ENCODE results near the gene CAPN7.

CAPN7 gene

DNA sequence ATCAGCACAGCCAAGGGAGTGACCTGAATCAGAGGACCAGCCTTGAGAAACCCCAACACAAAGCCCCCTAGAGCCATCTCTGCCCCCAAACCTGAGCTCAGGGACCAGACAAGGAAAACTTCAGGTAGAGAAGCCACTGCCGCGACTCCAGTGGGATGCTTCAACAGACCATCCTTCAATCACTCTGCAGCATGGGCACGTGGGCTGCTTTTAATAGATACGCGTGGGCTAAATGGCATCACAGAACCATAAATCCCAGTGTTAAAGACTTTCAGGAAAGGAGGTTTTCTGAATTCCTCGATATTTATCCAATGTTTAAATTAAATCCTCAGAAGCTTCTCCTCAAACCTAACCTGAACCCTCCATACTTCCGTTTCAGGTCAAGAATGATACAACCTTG is 95.7 kb downstream of the CAPN7 start:
- DNase-seq = no peak

Data from cerebellar nuclear complex (tissue), 1 donor.